AG08396 (cell line): ENCODE data around the gene MFSD2A.
"Not testable (repeated sequence)": the region's sequence is repeated elsewhere in the genome, so short reads cannot be mapped to it uniquely, and the experiment has no call there.

Experiments
- DNase-seq: peaks from one replicate; pipeline ENCODE4 v3.0.0; 2012; ENCODE audit warnings: low spot score, mixed read lengths

Gene MFSD2A

GRCh38 chr1:39969048-39969447 lies 14.1 kb downstream of the MFSD2A start:
- no peak for DNase-seq

DNA sequence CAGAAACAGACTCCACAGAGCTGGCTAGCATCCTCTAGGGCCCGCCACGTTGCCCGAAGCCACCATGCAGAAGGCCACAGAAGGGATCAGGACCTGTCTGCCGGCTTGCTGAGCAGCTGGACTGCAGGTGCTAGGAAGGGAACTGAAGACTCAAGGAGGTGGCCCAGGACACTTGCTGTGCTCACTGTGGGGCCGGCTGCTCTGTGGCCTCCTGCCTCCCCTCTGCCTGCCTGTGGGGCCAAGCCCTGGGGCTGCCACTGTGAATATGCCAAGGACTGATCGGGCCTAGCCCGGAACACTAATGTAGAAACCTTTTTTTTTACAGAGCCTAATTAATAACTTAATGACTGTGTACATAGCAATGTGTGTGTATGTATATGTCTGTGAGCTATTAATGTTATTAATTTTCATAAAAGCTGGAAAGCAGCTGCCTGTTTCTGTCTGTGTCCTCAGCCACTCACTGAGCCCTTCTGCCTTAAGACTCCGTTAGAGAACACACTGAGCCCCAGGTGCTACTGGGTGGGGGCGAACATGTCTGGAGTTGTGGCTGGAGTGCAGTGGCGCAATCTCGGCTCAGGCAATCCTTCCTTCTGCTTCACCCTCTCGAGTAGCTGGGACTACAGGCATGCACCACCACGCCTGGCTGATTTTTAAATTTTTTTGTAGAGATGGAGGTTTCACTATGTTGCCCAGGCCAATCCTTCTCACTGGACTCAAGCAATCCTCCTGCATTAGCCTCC lies 14.8 kb downstream of the MFSD2A start:
- no peak for DNase-seq

DNA sequence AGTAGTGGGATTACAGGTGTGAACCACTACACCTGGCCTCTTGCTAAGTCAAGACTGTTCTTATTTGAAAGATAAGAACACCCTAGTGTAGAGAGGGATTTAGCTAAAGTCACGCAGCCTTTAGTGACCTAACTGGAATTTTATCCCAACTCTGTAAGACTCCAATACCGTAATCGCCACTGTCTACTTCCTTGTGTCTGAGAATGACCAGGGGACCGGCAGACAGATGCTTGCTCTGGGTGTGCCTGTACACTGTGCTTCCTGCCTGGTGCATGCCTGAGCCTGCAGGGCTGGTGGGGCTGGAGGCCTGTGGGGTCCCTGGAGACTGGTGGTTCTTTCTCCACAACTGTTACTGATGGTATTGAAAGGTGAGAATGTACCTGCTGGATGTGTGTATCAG lies 15.3 kb downstream of the MFSD2A start:
- no peak for DNase-seq

DNA sequence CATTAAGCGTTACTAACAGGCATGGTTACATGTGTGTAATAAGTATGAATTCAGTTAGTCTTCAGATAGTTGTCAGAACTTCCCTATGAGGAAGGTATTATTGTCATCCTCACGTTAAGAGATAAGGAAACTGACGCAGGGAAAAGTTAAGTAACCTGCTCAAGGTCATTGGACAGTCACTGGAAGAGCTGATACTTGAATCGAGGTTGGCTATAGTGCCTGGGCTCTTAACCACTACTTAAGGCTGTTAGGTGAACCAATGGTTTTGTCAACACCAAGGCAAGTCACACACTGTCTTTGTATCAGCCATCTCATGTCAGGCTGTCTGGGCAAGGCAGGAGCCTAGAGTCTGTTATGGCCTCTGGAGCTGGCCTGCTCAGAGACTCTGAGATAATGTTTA lies 16.2 kb downstream of the MFSD2A start:
- DNase-seq: no peak

DNA sequence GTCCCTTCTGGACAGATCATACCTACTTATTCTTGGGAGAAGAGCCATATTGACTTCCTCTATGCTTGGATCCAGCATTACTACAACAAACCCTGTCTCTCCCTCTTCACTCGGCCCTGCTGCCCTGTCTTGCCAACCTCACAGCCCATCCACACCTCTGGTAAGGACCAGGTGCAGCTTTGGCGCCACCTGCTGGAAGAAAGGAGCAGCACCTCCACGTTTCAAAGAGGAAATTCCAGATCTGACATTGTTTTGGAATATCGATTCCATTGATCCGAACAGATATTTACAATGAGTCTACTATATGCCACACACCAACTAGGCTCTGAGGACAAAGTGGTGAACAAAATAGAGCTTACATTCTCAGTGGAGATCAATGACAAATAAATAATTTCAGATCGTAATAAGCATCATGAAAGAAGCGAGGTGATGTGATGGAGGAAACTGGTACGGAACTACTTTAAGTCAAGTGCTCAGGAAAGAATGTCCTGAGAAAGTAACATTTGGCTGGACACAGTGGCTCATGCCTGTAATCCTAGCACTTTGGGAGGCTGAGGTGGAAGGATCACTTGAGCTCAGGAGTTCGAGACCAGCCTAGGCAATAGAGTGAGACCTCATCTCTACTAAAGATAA lies 18.7 kb downstream of the MFSD2A start:
- peak; percentile 80 for DNase-seq

- DNase-seq: no peak
Measured at GRCh38 chr1:39976732-39977131, 21.8 kb downstream of the MFSD2A start.

GRCh38 chr1:39977202-39977601 lies 22.3 kb downstream of the MFSD2A start:
- no peak for DNase-seq

- DNase-seq: no peak
Measured at GRCh38 chr1:39979654-39980053, 24.7 kb downstream of the MFSD2A start.

DNA sequence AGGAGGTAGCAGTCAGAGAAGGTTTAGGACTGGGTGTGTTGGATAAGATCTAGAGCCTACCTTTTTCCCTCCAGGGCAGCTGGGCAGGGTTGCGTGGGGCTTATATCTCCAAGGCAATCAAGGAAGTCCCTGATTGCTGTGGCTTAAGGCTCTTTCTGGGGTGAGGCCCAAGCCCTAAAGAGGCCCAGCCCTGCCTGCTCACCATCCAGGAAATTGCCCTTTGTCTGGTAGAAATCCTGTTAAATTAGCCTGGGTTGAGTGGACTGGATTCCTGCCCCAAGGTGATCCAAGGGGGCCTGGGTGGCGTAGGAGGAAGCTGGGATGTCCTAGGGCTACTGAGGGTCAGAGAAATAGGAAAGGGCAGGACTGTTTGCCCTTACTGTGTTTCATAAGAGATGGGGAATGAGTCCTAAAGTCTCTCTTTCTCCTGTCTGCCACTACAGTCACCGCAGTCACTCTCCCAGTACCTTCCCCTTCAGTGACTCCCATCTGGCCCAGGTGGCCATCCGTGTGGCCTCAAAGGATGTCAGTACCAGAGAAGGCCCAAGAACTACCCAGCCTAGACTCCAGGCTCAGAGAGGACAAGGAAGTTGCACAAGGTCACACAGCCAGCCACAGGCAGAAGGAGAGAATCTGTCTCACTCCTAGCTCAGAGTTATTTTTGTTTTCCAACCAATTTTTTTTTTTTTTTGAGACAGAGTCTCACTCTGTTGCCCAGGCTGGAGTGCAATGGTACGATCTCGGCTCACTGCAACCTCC lies 25.8 kb downstream of the MFSD2A start:
- DNase-seq: no peak

GRCh38 chr1:39981385-39981784 lies 26.4 kb downstream of the MFSD2A start:
- no peak for DNase-seq

DNA sequence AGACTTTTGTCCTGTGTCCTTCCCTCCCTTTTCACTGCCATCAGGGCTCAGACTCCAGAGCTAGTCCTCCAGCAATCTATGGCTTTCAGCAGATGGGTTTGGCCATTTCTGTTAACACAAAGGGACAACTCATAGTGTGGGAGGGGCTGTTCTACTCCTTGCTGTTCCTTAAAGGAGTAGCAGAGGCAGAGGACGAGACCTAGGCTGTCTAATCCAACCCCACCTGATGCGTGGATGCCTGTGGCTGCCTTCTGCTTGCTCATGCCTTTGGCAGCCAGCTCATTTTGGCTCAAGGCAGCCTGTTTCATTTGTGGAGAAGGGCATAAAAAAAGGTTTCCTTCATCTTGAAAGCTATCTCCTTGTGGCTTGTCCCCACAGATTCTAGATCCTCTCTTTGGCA lies 27.0 kb downstream of the MFSD2A start:
- DNase-seq: peak; percentile 86

- DNase-seq: not testable (repeated sequence)
Measured at GRCh38 chr1:39984480-39984879, 29.5 kb downstream of the MFSD2A start.

- DNase-seq: no peak
Measured at GRCh38 chr1:39984951-39985350, 30.0 kb downstream of the MFSD2A start.

DNA sequence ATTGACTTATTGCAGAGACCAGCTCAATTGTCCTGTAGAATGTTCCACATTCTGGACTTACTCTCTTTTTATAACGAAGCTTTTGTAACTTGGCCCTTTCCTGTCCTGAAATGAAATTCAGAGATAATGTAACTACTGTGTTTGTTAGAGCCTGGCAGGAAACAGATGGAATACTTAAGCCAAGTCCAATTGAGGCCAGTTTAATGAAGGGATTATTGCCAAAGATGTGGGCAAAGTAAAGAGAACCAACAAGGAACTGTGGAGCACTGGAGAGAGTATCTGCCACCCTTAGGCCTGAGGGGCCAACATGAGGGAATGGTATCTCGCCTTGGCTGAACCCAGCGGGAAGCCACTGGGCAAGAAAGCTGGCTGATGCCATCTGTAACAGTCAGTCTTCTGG lies 32.9 kb downstream of the MFSD2A start:
- DNase-seq: no peak

GRCh38 chr1:39988618-39989343 lies 33.8 kb downstream of the MFSD2A start:
- DNase-seq: no peak

DNA sequence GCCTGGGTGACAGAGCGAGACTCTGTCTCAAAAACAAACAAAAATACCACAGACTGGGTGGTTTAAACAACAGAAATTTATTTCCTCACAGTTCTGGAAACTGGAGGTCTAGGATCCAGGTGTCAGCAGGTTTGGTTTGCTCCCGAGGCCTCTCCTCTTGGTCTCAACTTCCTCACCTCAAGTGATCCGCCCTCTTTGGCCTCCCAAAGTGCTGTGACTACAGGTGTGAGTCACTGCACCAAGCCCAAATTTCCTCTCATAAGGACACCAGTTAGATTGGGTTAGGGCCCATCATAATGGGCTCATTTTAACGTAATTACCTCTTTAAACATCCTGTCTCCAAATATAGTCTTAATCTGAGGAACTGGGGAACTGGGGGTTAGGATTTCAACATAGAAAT lies 35.5 kb downstream of the MFSD2A start:
- DNase-seq: no peak

- peak; percentile 40 for DNase-seq
Measured at GRCh38 chr1:39992234-39992633, 37.3 kb downstream of the MFSD2A start.

- no peak for DNase-seq
Measured at GRCh38 chr1:39992888-39993287, 37.9 kb downstream of the MFSD2A start.

- DNase-seq: no peak
Measured at GRCh38 chr1:39995973-39996393, 41.0 kb downstream of the MFSD2A start.

DNA sequence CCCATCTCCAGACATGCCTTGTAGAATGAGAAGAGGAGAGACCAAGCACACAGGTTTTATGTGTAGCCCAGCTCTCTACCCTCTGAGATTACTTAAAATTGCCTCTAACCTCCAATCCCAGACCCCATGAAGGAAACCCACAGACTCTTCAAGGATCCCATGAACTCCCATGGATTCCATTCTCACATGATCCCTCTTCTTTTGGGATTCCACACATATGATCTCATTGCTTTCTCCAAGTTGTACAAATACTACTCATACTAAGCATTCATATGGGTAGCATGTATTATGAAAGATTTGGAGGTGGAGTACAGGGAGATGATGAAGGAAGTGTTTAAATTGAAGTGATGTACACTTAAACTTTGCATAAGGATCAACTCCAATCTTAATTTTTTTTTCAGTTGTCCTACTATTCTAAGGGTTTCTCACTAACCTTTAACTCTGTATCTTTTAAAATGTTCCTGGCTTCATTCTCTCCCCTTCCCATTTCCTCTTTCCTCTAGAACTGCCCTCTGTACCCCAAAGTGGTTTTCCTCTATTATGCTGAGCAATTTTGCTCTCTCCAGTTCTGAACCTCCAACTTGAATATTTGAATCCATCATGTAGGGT lies 41.6 kb downstream of the MFSD2A start:
- peak; percentile 45 for DNase-seq

- no peak for DNase-seq
Measured at GRCh38 chr1:40001456-40001855, 46.5 kb downstream of the MFSD2A start.
